ENCODE data around the gene NTS.

DNA sequence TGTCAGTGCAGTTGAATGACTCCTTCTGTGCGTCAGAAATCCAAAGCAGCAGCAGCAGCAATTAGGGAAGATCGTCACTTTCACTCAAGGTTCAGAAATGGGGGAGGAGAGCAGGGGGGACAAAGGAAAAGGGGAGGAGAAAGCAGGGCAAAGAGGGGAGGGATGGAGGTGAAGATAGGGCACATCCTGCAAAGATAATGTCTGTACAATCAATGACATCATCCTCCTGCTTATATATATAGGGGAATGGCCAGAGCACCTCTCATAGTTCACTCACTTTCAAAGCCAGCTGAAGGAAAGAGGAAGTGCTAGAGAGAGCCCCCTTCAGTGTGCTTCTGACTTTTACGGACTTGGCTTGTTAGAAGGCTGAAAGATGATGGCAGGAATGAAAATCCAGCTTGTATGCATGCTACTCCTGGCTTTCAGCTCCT, at the start of gene NTS:
- TF ChIP-seq FOXM1 (IDR thresholded peaks at IDR 0.05; ENCODE audit: borderline replicate concordance) (no peak), TARDBP (IDR thresholded peaks at IDR 0.05) (no peak), SUZ12 (IDR thresholded peaks at IDR 0.05) (no peak), PKNOX1 (IDR thresholded peaks at IDR 0.05) (no peak), BHLHE40 (IDR thresholded peaks at IDR 0.05; ENCODE audit: borderline replicate concordance) (no peak), SP1 (IDR thresholded peaks at IDR 0.05) (no peak), FOXK2 (IDR thresholded peaks at IDR 0.05) (no peak), ZNF384 (IDR thresholded peaks at IDR 0.05) (no peak), CTBP1 (IDR thresholded peaks at IDR 0.05; ENCODE audit: borderline replicate concordance) (no peak), ELF4 (IDR thresholded peaks at IDR 0.05) (no peak)
